ENCODE measurements around the gene KIF6.

KIF6 gene

GRCh38 chr6:39666706-39667489 is 58.3 kb downstream of the KIF6 start:
- DNase-seq (ENCODE audit: low read depth in 2 of 2, low spot score in 1 of 2) = no peak

GRCh38 chr6:39665861-39666260 is 59.3 kb downstream of the KIF6 start:
- DNase-seq (ENCODE audit: low read depth in 2 of 2, low spot score in 1 of 2) = no peak

GRCh38 chr6:39664173-39664572 is 61.0 kb downstream of the KIF6 start:
- DNase-seq (ENCODE audit: low read depth in 2 of 2, low spot score in 1 of 2) = no peak

- DNase-seq (ENCODE audit: low read depth in 2 of 2, low spot score in 1 of 2) = no peak
These were observed 67.7 kb downstream of the KIF6 start for GRCh38 chr6:39657355-39658135.

- DNase-seq (ENCODE audit: low read depth in 2 of 2, low spot score in 1 of 2) = no peak
These were observed 71.1 kb downstream of the KIF6 start for GRCh38 chr6:39654121-39654520.

- no peak for DNase-seq (ENCODE audit: low read depth in 2 of 2, low spot score in 1 of 2)
These were observed 71.6 kb downstream of the KIF6 start for GRCh38 chr6:39653612-39654011.

GRCh38 chr6:39649996-39650395 is 75.2 kb downstream of the KIF6 start:
- no peak for DNase-seq (ENCODE audit: low read depth in 2 of 2, low spot score in 1 of 2)

- no peak for DNase-seq (ENCODE audit: low read depth in 2 of 2, low spot score in 1 of 2)
These were observed 78.3 kb downstream of the KIF6 start for GRCh38 chr6:39646751-39647420.

- DNase-seq (ENCODE audit: low read depth in 2 of 2, low spot score in 1 of 2) = no peak
These were observed 82.9 kb downstream of the KIF6 start for GRCh38 chr6:39642270-39642669.

GRCh38 chr6:39638126-39638822 is 86.9 kb downstream of the KIF6 start:
- no peak for DNase-seq (ENCODE audit: low read depth in 2 of 2, low spot score in 1 of 2)

GRCh38 chr6:39634646-39635341 is 90.4 kb downstream of the KIF6 start:
- no peak for DNase-seq (ENCODE audit: low read depth in 2 of 2, low spot score in 1 of 2)

- DNase-seq (ENCODE audit: low read depth in 2 of 2, low spot score in 1 of 2) = no peak
These were observed 100.0 kb downstream of the KIF6 start for GRCh38 chr6:39625209-39625608.

GRCh38 chr6:39623750-39624149 is 101.5 kb downstream of the KIF6 start:
- no peak for DNase-seq (ENCODE audit: low read depth in 2 of 2, low spot score in 1 of 2)

- DNase-seq (ENCODE audit: low read depth in 2 of 2, low spot score in 1 of 2) = no peak
These were observed 107.7 kb downstream of the KIF6 start for GRCh38 chr6:39617520-39617919.

- DNase-seq (ENCODE audit: low read depth in 2 of 2, low spot score in 1 of 2) = no peak
These were observed 108.2 kb downstream of the KIF6 start for GRCh38 chr6:39617026-39617425.

GRCh38 chr6:39615622-39616021 is 109.6 kb downstream of the KIF6 start:
- DNase-seq (ENCODE audit: low read depth in 2 of 2, low spot score in 1 of 2) = no peak

- DNase-seq (ENCODE audit: low read depth in 2 of 2, low spot score in 1 of 2) = no peak
These were observed 110.7 kb downstream of the KIF6 start for GRCh38 chr6:39614393-39614950.

GRCh38 chr6:39610221-39610620 is 115.0 kb downstream of the KIF6 start:
- DNase-seq (ENCODE audit: low read depth in 2 of 2, low spot score in 1 of 2) = no peak

GRCh38 chr6:39608652-39609345 is 116.4 kb downstream of the KIF6 start:
- DNase-seq (ENCODE audit: low read depth in 2 of 2, low spot score in 1 of 2) = no peak
